Keratinocyte (primary cell): ENCODE measurements around the gene ADGRL3. TPM values are rescaled to one million over a fixed set of nuclear protein-coding genes. Genes with fewer than 3 reads are reported as not detected.
A peak's percentile ranks its signal among the peaks of the same experiment; 100 is the strongest.

Source experiments
- DNase-seq: peaks from one replicate; pipeline ENCODE4 v3.0.0-alpha.2; 2011; ENCODE audit warnings: low read depth, missing footprints, low spot score
- FAIRE-seq: peaks from 2 replicates; lab custom pipeline; 2011; peaks lifted over from hg19 to GRCh38; lab: Jason Lieb, UNC
- H2AFZ ChIP-seq: 2 replicates; pipeline ENCODE4 v1.6.0; 2012; ENCODE audit warnings: low read length, control low read depth, inconsistent platforms; ENCODE audit not compliant: control insufficient read depth
- H3K27ac ChIP-seq: 2 replicates; pipeline ENCODE4 v1.5.1; 2011; ENCODE audit warnings: low read length; ENCODE audit not compliant: control insufficient read depth, insufficient read depth
- H3K27me3 ChIP-seq: 3 replicates; pipeline ENCODE4 v1.6.0; 2011; ENCODE audit warnings: low read length; ENCODE audit not compliant: control insufficient read depth, insufficient read depth; ENCODE audit errors: extremely low read depth
- H3K36me3 ChIP-seq, 2 experiments: 2 replicates in 1 of 2; 3 replicates in 1 of 2; pipeline ENCODE4 v1.5.1; 2011; ENCODE audit warnings: low read length in 2 of 2, mild to moderate bottlenecking in 1 of 2; ENCODE audit not compliant: control insufficient read depth in 2 of 2, insufficient read depth in 2 of 2; ENCODE audit errors: extremely low read depth in 1 of 2
- H3K4me1 ChIP-seq: 3 replicates; pipeline ENCODE4 v1.5.1; 2011; ENCODE audit warnings: low read length; ENCODE audit not compliant: control insufficient read depth, insufficient read depth; ENCODE audit errors: extremely low read depth
- H3K4me2 ChIP-seq: 3 replicates; pipeline ENCODE4 v1.6.0; 2011; ENCODE audit warnings: low read depth, low read length; ENCODE audit not compliant: control insufficient read depth, insufficient read depth; ENCODE audit errors: extremely low read depth
- H3K4me3 ChIP-seq, 3 experiments: fragments of 200-600 bp in 1 of 3; sonication (generic) in 1 of 3; 2 replicates in 2 of 3; 3 replicates in 1 of 3; pipeline ENCODE4 v1.5.1; 2011 to 2016; ENCODE audit warnings: low read length in 3 of 3, mild to moderate bottlenecking in 3 of 3, control low read depth in 2 of 3, inconsistent platforms in 1 of 3, low read depth in 1 of 3, mixed read lengths in 1 of 3, mixed run types in 1 of 3, moderate library complexity in 1 of 3; ENCODE audit not compliant: control insufficient read depth in 2 of 3, insufficient read depth in 2 of 3; ENCODE audit errors: extremely low read depth in 1 of 3
- H3K79me2 ChIP-seq: 2 replicates; pipeline ENCODE4 v1.6.0; 2012; ENCODE audit warnings: low read length; ENCODE audit not compliant: control insufficient read depth, insufficient read depth
- H3K9ac ChIP-seq: 3 replicates; pipeline ENCODE4 v1.6.0; 2011; ENCODE audit warnings: low read length; ENCODE audit not compliant: control insufficient read depth, insufficient read depth; ENCODE audit errors: extremely low read depth
- H3K9me1 ChIP-seq: 3 replicates; pipeline ENCODE4 v1.6.0; 2011; ENCODE audit warnings: low read length; ENCODE audit not compliant: control insufficient read depth, insufficient read depth; ENCODE audit errors: extremely low read depth
- H3K9me3 ChIP-seq: 2 replicates; pipeline ENCODE4 v1.5.1; 2012; ENCODE audit warnings: low read depth, low read length; ENCODE audit not compliant: control insufficient read depth
- H4K20me1 ChIP-seq: 3 replicates; pipeline ENCODE4 v1.6.0; 2011; ENCODE audit warnings: low read length; ENCODE audit not compliant: control insufficient read depth, insufficient read depth; ENCODE audit errors: extremely low read depth
- EZH2 ChIP-seq: IDR thresholded peaks from one replicate; pipeline ENCODE4 v1.6.1; 2012; ENCODE audit warnings: inconsistent platforms, mild to moderate bottlenecking, low read length, moderate library complexity
- dilution Hi-C: fragments of 300-500 bp; cut with MboI; formaldehyde crosslinking; loops from one replicate; pipeline ENCODE4 v1.7.0; 2020; ENCODE audit warnings: low sequenced_read_pairs; ENCODE audit not compliant: extremely low pct_ligation_motif_present
- polyA plus RNA-seq, 5 experiments: library from polyadenylated mRNA; depleted of rRNA in 3 of 5; stranded (reverse) in 3 of 5; stranded (forward) in 1 of 5; unstranded in 1 of 5; fragments of >200 nt; gene quantifications; 1 replicate in 1 of 5; 2 replicates in 3 of 5; 3 replicates in 1 of 5; pipeline versions ENCODE4 v1.2.1 to v1.2.3, GENCODE V29; 2011 to 2012; ENCODE audit warnings: missing spikeins in 2 of 5, low read depth in 1 of 5, low replicate concordance in 1 of 5
- TF ChIP-seq, protein P1 (sequence below), 3 experiments: IDR thresholded peaks in 1 of 3; conservative IDR thresholded peaks in 1 of 3; optimal IDR thresholded peaks in 1 of 3; 2 replicates in 2 of 3; 3 replicates in 1 of 3; pipeline versions ENCODE3 to v1.5.1; 2011; ENCODE audit warnings: low read length in 3 of 3, mild to moderate bottlenecking in 3 of 3, moderate library complexity in 2 of 3, control low read depth in 1 of 3, inconsistent platforms in 1 of 3; ENCODE audit not compliant: insufficient read depth in 2 of 3; ENCODE audit errors: extremely low read depth in 1 of 3

ADGRL3 gene
- polyA plus RNA-seq, 1 donor (not counting 4 experiments of a cell fraction or from before 2014, with no cell fraction given), result 0.18 TPM

DNA sequence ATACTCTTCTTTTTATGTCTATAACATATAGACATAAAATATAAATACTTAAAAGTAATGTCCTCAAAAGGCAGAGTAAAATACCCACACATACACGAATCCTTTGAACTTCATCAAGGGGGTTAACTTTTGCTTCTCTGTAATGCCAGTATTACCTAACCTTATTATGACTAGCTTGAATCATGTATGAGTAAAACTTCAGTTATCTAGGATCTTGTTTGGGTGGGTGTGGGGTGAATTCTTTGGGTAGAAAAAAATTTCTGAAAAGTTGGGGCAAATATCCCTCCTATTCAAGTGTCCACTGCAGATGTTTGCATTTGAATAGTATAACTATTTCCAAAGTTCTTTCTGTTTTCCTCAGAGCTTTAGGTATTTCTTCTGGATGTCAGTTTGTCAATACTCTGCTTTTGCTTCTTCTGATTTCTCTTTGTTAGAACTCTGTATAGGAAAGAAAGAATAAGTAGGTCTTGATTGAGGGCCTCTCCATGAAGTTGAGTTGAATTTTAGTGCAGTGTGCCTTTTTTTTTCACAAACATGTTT, 173.8 kb downstream of the ADGRL3 start:
- FAIRE-seq (peak; percentile 84), DNase-seq (no peak)
- TF ChIP-seq EZH2, result no peak
- TF ChIP-seq, protein P1, sequence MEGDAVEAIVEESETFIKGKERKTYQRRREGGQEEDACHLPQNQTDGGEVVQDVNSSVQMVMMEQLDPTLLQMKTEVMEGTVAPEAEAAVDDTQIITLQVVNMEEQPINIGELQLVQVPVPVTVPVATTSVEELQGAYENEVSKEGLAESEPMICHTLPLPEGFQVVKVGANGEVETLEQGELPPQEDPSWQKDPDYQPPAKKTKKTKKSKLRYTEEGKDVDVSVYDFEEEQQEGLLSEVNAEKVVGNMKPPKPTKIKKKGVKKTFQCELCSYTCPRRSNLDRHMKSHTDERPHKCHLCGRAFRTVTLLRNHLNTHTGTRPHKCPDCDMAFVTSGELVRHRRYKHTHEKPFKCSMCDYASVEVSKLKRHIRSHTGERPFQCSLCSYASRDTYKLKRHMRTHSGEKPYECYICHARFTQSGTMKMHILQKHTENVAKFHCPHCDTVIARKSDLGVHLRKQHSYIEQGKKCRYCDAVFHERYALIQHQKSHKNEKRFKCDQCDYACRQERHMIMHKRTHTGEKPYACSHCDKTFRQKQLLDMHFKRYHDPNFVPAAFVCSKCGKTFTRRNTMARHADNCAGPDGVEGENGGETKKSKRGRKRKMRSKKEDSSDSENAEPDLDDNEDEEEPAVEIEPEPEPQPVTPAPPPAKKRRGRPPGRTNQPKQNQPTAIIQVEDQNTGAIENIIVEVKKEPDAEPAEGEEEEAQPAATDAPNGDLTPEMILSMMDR (optimal IDR thresholded peaks at IDR 0.05 in 1 of 3, IDR thresholded peaks at IDR 0.05 in 1 of 3, conservative IDR thresholded peaks at IDR 0.05 in 1 of 3; ENCODE audit: extremely low read depth in 1 of 3, insufficient read depth in 2 of 3, low read length in 3 of 3), result no peak
- H3K27ac ChIP-seq, result no peak overlapping the region
- H3K4me1 ChIP-seq, result peaks cover 24% of the 10 kb centered on the region
- H3K9ac ChIP-seq, result no peak overlapping the region
- H2AFZ ChIP-seq, result no peak overlapping the region
- dilution Hi-C loops, result no loop called here
- no peaks in the 10 kb centered on the region for H3K9me1 ChIP-seq
- no peaks in the 10 kb centered on the region for H3K9me3 ChIP-seq
- H3K4me2 ChIP-seq, result peak overlapping the region; percentile 41
- H3K36me3 ChIP-seq, result no peaks in the 10 kb centered on the region
- H3K79me2 ChIP-seq, result no peaks in the 10 kb centered on the region
- H4K20me1 ChIP-seq, result no peaks in the 10 kb centered on the region
- H3K27me3 ChIP-seq, result no peaks in the 10 kb centered on the region
- H3K4me3 ChIP-seq, result no peak overlapping the region

- Histone ChIP-seq H4K20me1 (no peaks in the 10 kb centered on the region), H3K4me1 (peaks cover 24% of the 10 kb centered on the region), H3K27me3 (no peaks in the 10 kb centered on the region), H3K9me1 (no peaks in the 10 kb centered on the region), H3K9me3 (no peaks in the 10 kb centered on the region), H3K4me2 (peak overlapping the region; percentile 27), H3K4me3 (no peak overlapping the region), H3K9ac (no peak overlapping the region), H3K27ac (no peak overlapping the region), H2AFZ (peak overlapping the region; percentile 18), H3K79me2 (no peaks in the 10 kb centered on the region), H3K36me3 (no peaks in the 10 kb centered on the region)
- TF ChIP-seq, protein P1 (optimal IDR thresholded peaks at IDR 0.05 in 1 of 3, IDR thresholded peaks at IDR 0.05 in 1 of 3, conservative IDR thresholded peaks at IDR 0.05 in 1 of 3; ENCODE audit: extremely low read depth in 1 of 3, insufficient read depth in 2 of 3, low read length in 3 of 3), result no peak
- no peak for TF ChIP-seq EZH2
- FAIRE-seq, result no peak
- dilution Hi-C loops, result no loop called here
- DNase-seq, result no peak
These were observed 174.3 kb downstream of the ADGRL3 start for GRCh38 chr4:61374447-61374891.
